Transverse colon (tissue), 4 donors: Measurements from ENCODE around the gene DIAPH3. TPM values are rescaled to one million over a fixed set of nuclear protein-coding genes. Genes with fewer than 3 reads are reported as not detected.

Source experiments
- DNase-seq: peaks from one replicate; pipeline ENCODE4 v3.0.0-alpha.2; 2019
- H3K27ac ChIP-seq, 4 donors: fragments of 200-600 bp; sonication (generic); 2 replicates each; pipeline ENCODE4 v1.5.1; 2016 to 2018; ENCODE audit warnings: inconsistent platforms in 4 of 4
- H3K27me3 ChIP-seq: fragments of 200-600 bp; sonication (generic); 2 replicates; pipeline ENCODE4 v1.5.1; 2017; ENCODE audit warnings: inconsistent platforms
- H3K36me3 ChIP-seq, 4 donors: fragments of 200-600 bp; sonication (generic); 2 replicates each; pipeline ENCODE4 v1.5.1; 2017 to 2019; ENCODE audit warnings: inconsistent platforms in 4 of 4
- H3K4me1 ChIP-seq, 4 donors: fragments of 200-600 bp; sonication (generic); 2 replicates each; pipeline ENCODE4 v1.5.1; 2017 to 2020; ENCODE audit warnings: inconsistent platforms in 4 of 4
- H3K4me3 ChIP-seq, 4 donors: fragments of 200-600 bp; sonication (generic); 1 replicate in 1 of 4; 2 replicates in 3 of 4; pipeline versions ENCODE4 v1.5.1 to v1.6.1; 2017 to 2019; ENCODE audit warnings: inconsistent platforms in 4 of 4
- H3K9me3 ChIP-seq, 2 donors: fragments of 200-600 bp; sonication (generic); 2 replicates each; pipeline ENCODE4 v1.5.1; 2017 to 2019; ENCODE audit warnings: inconsistent platforms in 2 of 2
- CTCF ChIP-seq, 5 experiments: fragments of 200-600 bp in 3 of 5; fragments of 450-650 bp in 2 of 5; sonication (generic) in 3 of 5; IDR thresholded peaks; 1 replicate in 2 of 5; 2 replicates in 3 of 5; pipeline ENCODE4 v1.5.1; 2016 to 2017; ENCODE audit warnings: antibody characterized with exemption in 5 of 5, inconsistent platforms in 3 of 5, mild to moderate bottlenecking in 2 of 5, moderate library complexity in 1 of 5
- EP300 ChIP-seq: sonication (generic); formaldehyde crosslinking; IDR thresholded peaks from one replicate; pipeline ENCODE4 v1.6.1; 2017; ENCODE audit warnings: antibody characterized with exemption, low read depth
- POLR2A ChIP-seq: fragments of 450-650 bp; IDR thresholded peaks from one replicate; pipeline ENCODE4 v1.6.1; 2016; ENCODE audit warnings: antibody characterized with exemption, mild to moderate bottlenecking, moderate library complexity
- POLR2AphosphoS5 ChIP-seq, 3 donors: sonication (generic); formaldehyde crosslinking; IDR thresholded peaks; one replicate each; pipeline ENCODE4 v1.6.1; 2016; ENCODE audit warnings: antibody characterized with exemption in 3 of 3
- WGBS, 2 donors: methylation state at CpG; one replicate each; pipeline ENCODE4 v1.1.5; 2018; ENCODE audit warnings: low coverage in 1 of 2; 5-methylcytosine and 5-hydroxymethylcytosine counted together
- in situ Hi-C, 4 donors: fragments of 200-750 bp; cut with MboI; loops; one replicate each; pipeline versions ENCODE4 v1.15.0 to v1.15.1; 2017; ENCODE audit warnings: low sequenced_read_pairs in 3 of 4, low pct_ligation_motif_present in 1 of 4, low pct_unique_long_range_greater_than_20kb in 1 of 4
- intact Hi-C: fragments of 100-400 bp; cut with DNase I; formaldehyde crosslinking; loops from one replicate; pipeline ENCODE4 v1.15.1; 2023; ENCODE audit warnings: low total_unique reads
- total RNA-seq, 4 donors: library from RNA; depleted of rRNA; stranded (reverse); fragments of >200 nt; gene quantifications; one replicate each; pipeline ENCODE4 v1.1.0, GENCODE V29; 2016

The DIAPH3 gene
- total RNA-seq, 4 donors from 2014 or later = 0.95 to 1.6 (median 1.2) TPM

GRCh38 chr13:59738921-59739320 is 424.8 kb downstream of the DIAPH3 start:
- WGBS, 2 donors = 82 to 85% methylated on average over 5 of the region's 5 CpGs
- no peaks in the 10 kb centered on the region for H3K4me1 ChIP-seq
- intact Hi-C loops (no loop called here), in situ Hi-C loops (no loop called here)
- H3K4me3 ChIP-seq = no peak overlapping the region
- no peaks in the 10 kb centered on the region for H3K36me3 ChIP-seq
- no peak overlapping the region for H3K27ac ChIP-seq
- no peaks in the 10 kb centered on the region for H3K27me3 ChIP-seq
- TF ChIP-seq EP300 (no peak), CTCF (IDR thresholded peaks at IDR 0.05) (no peak), POLR2AphosphoS5 (IDR thresholded peaks at IDR 0.05) (no peak), POLR2A (no peak)
- no peaks in the 10 kb centered on the region for H3K9me3 ChIP-seq
- DNase-seq = no peak

DNA sequence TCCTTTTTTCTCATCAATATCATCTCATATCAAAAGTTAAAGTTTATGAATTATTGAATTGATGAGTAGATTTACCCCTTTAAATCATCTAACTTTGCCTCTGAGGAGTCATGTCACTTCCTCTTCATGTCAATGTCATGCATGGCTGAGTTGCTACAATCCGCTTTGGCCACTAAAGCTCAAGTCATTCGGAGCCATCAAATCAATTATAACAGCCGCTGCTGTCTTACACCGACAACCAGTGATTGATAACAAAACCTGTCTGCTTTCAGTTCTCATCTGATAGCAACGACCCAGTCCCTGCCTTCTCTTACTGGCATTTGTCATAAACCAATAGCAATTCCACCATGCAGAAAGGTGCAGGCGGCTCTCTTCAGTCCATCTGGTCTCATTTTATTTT is 429.3 kb downstream of the DIAPH3 start:
- Histone ChIP-seq H3K36me3 (no peaks in the 10 kb centered on the region), H3K4me1 (no peaks in the 10 kb centered on the region), H3K9me3 (no peaks in the 10 kb centered on the region), H3K27me3 (no peaks in the 10 kb centered on the region), H3K27ac (no peak overlapping the region), H3K4me3 (no peak overlapping the region)
- TF ChIP-seq POLR2AphosphoS5 (IDR thresholded peaks at IDR 0.05) (no peak), CTCF (IDR thresholded peaks at IDR 0.05) (no peak), EP300 (no peak), POLR2A (no peak)
- intact Hi-C loops = no loop called here
- DNase-seq = no peak
- in situ Hi-C loops = no loop called here
- WGBS, 2 donors = 73 to 82% methylated on average over 6 of the region's 6 CpGs

DNA sequence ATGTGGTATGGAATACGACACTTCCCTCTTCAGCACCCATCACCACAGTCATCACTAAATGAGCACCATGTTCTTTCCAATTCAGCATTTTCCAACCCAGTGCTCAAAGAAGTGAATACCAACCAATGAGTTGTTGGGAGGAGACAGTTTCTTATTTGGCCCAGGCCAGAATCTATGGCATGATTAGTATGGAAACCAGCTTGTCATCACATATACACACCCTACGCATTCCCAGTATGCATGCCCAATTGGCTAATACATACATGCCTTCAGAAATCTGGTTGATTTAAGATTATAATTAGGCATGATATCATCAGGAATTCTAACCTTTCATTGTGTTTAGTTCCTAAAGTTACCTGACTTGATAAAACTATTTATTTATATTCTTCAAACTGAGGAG is 430.0 kb downstream of the DIAPH3 start:
- WGBS, 2 donors = 97 to 100% methylated on average over 1 to 2 of the region's 2 CpGs
- TF ChIP-seq CTCF (IDR thresholded peaks at IDR 0.05) = no peak
- no peak for TF ChIP-seq EP300
- TF ChIP-seq POLR2AphosphoS5 (IDR thresholded peaks at IDR 0.05) = no peak
- TF ChIP-seq POLR2A = no peak
- no peak for DNase-seq
- intact Hi-C loops (no loop called here), in situ Hi-C loops (no loop called here)
- no peaks in the 10 kb centered on the region for H3K4me1 ChIP-seq
- H3K27ac ChIP-seq = no peak overlapping the region
- H3K4me3 ChIP-seq = no peak overlapping the region
- H3K9me3 ChIP-seq = no peaks in the 10 kb centered on the region
- H3K36me3 ChIP-seq = no peaks in the 10 kb centered on the region
- H3K27me3 ChIP-seq = no peaks in the 10 kb centered on the region

DNA sequence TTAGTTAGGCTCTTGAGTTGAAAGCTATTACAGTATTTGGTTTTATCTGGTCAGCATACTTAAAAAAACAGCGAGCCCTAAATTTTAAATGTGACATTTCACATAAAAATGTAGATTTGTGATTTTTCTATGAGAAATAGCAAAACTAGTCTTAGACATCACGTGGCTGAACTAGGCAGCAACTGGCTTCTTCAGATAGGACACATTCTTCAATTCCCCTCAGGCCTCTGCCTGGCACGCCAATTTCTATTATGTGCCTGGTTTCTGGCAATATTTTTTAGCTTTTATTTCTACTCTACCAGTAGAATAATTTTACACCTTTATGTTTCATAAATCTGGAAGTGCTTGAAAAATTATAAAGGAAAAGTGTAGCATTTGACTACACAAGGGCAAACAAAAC is 433.7 kb downstream of the DIAPH3 start:
- intact Hi-C loops = no loop called here
- WGBS, 2 donors = 94 to 95% methylated on average over 3 of the region's 3 CpGs

More for the DNA sequence above, 433.7 kb downstream of the DIAPH3 start:
- TF ChIP-seq CTCF (IDR thresholded peaks at IDR 0.05) (no peak), POLR2AphosphoS5 (IDR thresholded peaks at IDR 0.05) (no peak)
- Histone ChIP-seq H3K9me3 (no peaks in the 10 kb centered on the region), H3K27ac (no peak overlapping the region), H3K4me3 (no peak overlapping the region), H3K36me3 (no peaks in the 10 kb centered on the region), H3K4me1 (no peaks in the 10 kb centered on the region), H3K27me3 (no peaks in the 10 kb centered on the region)
- in situ Hi-C loops = no loop called here
- no peak for DNase-seq
